ENCODE data around the gene PIK3C3.
"Not testable (repeated sequence)": the region's sequence is repeated elsewhere in the genome, so short reads cannot be mapped to it uniquely, and the experiment has no call there.

The PIK3C3 gene

GRCh38 chr18:42072407-42072806, 117.4 kb downstream of the PIK3C3 start:
- no peak for DNase-seq (ENCODE audit: low spot score)

GRCh38 chr18:42074704-42075103, 119.7 kb downstream of the PIK3C3 start:
- DNase-seq (ENCODE audit: low spot score), result no peak

- no peak for DNase-seq (ENCODE audit: low spot score)
Observed at GRCh38 chr18:42078711-42079110, 123.7 kb downstream of the PIK3C3 start.

GRCh38 chr18:42080340-42080739, 125.3 kb downstream of the PIK3C3 start:
- no peak for DNase-seq (ENCODE audit: low spot score)

GRCh38 chr18:42082415-42083234, 127.6 kb downstream of the PIK3C3 start:
- no peak for DNase-seq (ENCODE audit: low spot score)

- DNase-seq (ENCODE audit: low spot score), result no peak
Observed at GRCh38 chr18:42086288-42086687, 131.3 kb downstream of the PIK3C3 start.

- no peak for DNase-seq (ENCODE audit: low spot score)
Observed at GRCh38 chr18:42087235-42087634, 132.2 kb downstream of the PIK3C3 start.

GRCh38 chr18:42087876-42088275, 132.8 kb downstream of the PIK3C3 start:
- no peak for DNase-seq (ENCODE audit: low spot score)

GRCh38 chr18:42092848-42093247, 137.8 kb downstream of the PIK3C3 start:
- DNase-seq (ENCODE audit: low spot score), result no peak

- DNase-seq (ENCODE audit: low spot score), result no peak
Observed at GRCh38 chr18:42094875-42095274, 139.8 kb downstream of the PIK3C3 start.

GRCh38 chr18:42095732-42096377, 140.8 kb downstream of the PIK3C3 start:
- DNase-seq (ENCODE audit: low spot score), result no peak

- DNase-seq (ENCODE audit: low spot score), result no peak
Observed at GRCh38 chr18:42100248-42100647, 145.2 kb downstream of the PIK3C3 start.

- DNase-seq (ENCODE audit: low spot score), result no peak
Observed at GRCh38 chr18:42100911-42101310, 145.9 kb downstream of the PIK3C3 start.

- DNase-seq (ENCODE audit: low spot score), result no peak
Observed at GRCh38 chr18:42105394-42105793, 150.4 kb downstream of the PIK3C3 start.

- DNase-seq (ENCODE audit: low spot score), result no peak
Observed at GRCh38 chr18:42106784-42107183, 151.8 kb downstream of the PIK3C3 start.

- DNase-seq (ENCODE audit: low spot score), result no peak
Observed at GRCh38 chr18:42107287-42107686, 152.3 kb downstream of the PIK3C3 start.

- DNase-seq (ENCODE audit: low spot score), result no peak
Observed at GRCh38 chr18:42107691-42108450, 152.8 kb downstream of the PIK3C3 start.

- not testable (repeated sequence) for DNase-seq (ENCODE audit: low spot score)
Observed at GRCh38 chr18:42112147-42112546, 157.1 kb downstream of the PIK3C3 start.

GRCh38 chr18:42112657-42113420, 157.8 kb downstream of the PIK3C3 start:
- DNase-seq (ENCODE audit: low spot score), result no peak

GRCh38 chr18:42113529-42114191, 158.6 kb downstream of the PIK3C3 start:
- DNase-seq (ENCODE audit: low spot score), result no peak

GRCh38 chr18:42114310-42114943, 159.4 kb downstream of the PIK3C3 start:
- peak; percentile 83 for DNase-seq (ENCODE audit: low spot score)
